ENCODE measurements around the gene VAV2.

VAV2 gene

DNA sequence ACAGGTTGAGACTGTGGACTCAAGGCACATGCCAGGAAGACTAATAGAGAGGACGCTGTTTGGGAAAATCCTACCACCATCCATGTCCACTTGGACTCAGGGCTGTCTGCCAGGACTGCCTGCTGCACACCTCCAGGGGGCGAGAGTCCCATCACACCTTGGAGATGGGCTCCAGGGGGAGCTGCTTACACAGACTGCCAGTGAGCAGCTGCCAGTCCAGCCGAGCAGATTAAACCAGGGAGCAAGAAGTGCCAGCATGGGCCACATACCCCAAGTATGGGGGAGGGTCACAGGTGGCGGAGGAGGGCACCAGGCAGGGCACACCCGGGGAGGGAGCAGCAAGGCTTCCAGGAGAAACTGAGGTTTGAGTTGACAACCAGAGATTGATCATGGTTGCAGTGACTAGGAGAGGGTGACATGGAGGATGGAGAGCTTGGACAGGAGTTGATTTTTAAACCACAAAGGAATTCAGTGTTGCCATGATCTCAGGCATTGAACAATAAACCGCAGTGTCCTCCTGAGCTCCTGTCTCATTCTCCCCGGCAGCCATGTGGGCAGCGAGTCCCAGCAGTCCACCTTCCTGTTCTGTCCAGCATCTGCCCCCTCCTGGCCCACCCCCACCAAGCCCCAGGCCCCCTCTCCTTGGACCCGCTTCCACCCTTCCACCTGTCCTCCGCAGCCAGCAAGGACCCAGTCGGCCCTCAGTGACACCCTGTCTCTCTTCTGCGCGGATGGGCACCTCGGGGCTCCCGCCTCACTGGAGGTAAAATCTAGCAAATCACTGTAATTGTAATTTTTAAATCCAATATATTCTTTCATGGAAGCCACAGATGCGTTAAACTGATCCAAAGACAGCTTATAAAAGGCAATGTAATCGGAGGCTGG is 3.1 kb upstream of the VAV2 start:
- TF ChIP-seq CTCF (IDR thresholded peaks at IDR 0.05; ENCODE audit: insufficient read depth, low read depth, low read length, missing control alignments): peak; percentile 20
- peak; percentile 24 for DNase-seq (ENCODE audit: low read depth)

GRCh38 chr9:133994353-133995011 is 2.4 kb upstream of the VAV2 start:
- TF ChIP-seq CTCF (IDR thresholded peaks at IDR 0.05; ENCODE audit: insufficient read depth, low read depth, low read length, missing control alignments): peak; percentile 98

More for the DNA sequence above, 3.1 kb upstream of the VAV2 start:
- no peak overlapping the region for H3K4me3 ChIP-seq (ENCODE audit: low read length)

DNA sequence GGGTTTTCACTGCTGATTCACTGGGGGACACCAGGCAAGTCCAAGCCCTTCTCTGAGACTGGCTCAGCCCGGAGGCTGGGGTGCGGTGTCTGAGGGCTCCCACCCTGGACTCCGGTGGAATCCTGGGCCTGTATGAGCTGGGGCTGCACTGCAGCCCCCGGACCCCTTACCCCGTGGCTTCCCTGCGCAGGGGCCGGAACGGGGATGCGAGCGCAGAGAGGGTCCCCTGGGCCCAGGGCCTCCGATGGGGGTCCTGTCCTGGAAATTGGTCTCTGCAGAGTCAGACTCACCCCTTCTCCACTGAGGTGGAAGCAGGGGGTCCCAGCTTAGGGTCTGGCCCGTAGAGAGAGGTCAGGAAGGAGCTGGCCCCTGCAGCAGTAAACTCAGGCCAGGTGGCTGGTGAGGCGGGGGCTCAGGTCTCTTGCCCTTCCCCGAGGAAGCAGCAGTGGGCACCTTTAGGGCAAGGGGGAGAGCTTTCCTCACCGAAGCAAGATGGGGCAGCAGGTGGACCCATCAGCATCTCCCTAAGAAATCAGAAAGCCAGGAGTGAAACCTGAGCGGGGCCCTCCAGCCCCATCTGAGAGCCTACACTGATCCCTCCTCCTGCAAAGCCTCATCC is 1.6 kb upstream of the VAV2 start:
- TF ChIP-seq CTCF (IDR thresholded peaks at IDR 0.05; ENCODE audit: insufficient read depth, low read depth, low read length, missing control alignments): no peak
- DNase-seq (ENCODE audit: low read depth): no peak
- peak overlapping the region; percentile 68 for H3K4me3 ChIP-seq (ENCODE audit: low read length)

More at GRCh38 chr9:133994353-133995011, 2.4 kb upstream of the VAV2 start:
- H3K4me3 ChIP-seq (ENCODE audit: low read length): no peak overlapping the region
- DNase-seq (ENCODE audit: low read depth): peak; percentile 66

- peak overlapping the region; percentile 68 for H3K4me3 ChIP-seq (ENCODE audit: low read length)
- TF ChIP-seq CTCF (IDR thresholded peaks at IDR 0.05; ENCODE audit: insufficient read depth, low read depth, low read length, missing control alignments): peak; percentile 39
- DNase-seq (ENCODE audit: low read depth): peak; percentile 92
Measured at GRCh38 chr9:133992780-133993634, 883 bp upstream of the VAV2 start.

DNA sequence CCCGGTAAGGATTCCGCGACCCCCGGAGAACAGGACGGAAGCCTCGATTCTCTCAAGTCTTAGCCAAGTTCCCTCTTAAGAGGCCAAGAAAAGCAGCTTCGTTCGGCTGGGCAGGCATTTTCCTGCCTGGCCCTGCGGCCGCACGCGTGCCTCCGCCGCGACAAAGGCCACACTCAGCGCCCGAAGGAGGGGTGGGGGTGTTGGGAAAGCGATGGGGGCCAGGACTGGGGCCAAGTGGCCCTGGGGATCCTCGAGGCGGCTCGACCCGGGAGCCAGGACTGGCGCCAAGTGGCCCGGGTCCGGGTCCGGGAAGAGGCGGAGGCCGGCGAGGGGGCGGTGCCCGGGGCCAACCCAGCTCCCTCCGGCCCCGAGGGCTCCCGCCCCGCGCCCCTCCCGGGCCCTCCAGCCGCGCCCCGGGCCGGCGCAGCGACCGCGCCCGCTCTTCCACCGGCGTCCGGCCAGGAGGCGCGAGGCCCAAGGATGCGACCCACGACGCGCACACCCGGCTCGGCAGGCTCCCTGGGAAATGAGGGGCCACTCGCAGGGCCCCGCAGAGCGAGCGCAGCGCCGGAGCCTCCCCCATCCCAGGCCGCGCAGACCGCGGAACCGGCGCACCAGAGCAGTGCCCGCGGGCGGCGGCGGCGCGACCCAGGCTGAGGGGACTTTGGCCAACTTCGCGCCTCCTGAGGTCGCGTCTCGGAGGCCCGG is 756 bp downstream of the VAV2 start:
- TF ChIP-seq CTCF (IDR thresholded peaks at IDR 0.05; ENCODE audit: insufficient read depth, low read depth, low read length, missing control alignments): no peak
- no peak for DNase-seq (ENCODE audit: low read depth)
- peak overlapping the region; percentile 69 for H3K4me3 ChIP-seq (ENCODE audit: low read length)
